Mesothelial cell of epicardium (in vitro differentiated cells): ENCODE data around the gene ACADL. TPM values are rescaled to one million over a fixed set of nuclear protein-coding genes. Genes with fewer than 3 reads are reported as not detected.
"Not testable (repeated sequence)": the region's sequence is repeated elsewhere in the genome, so short reads cannot be mapped to it uniquely, and the experiment has no call there.

Experiments
- DNase-seq, 2 experiments: peaks; one replicate each; pipeline ENCODE4 v3.0.0; 2021; ENCODE audit warnings: low spot score in 2 of 2; ENCODE audit not compliant: unreplicated experiment in 2 of 2
- H3K27ac Mint-ChIP-seq: 2 replicates; pipeline ENCODE4 v1.8.0; 2021; ENCODE audit warnings: mixed read lengths
- H3K27me3 Mint-ChIP-seq: 2 replicates; pipeline ENCODE4 v1.8.0; 2021; ENCODE audit warnings: low read depth, mixed read lengths
- H3K36me3 Mint-ChIP-seq: 2 replicates; pipeline ENCODE4 v1.8.0; 2021; ENCODE audit warnings: mixed read lengths
- H3K4me1 Mint-ChIP-seq: 2 replicates; pipeline ENCODE4 v1.8.0; 2021; ENCODE audit warnings: mixed read lengths
- H3K4me3 Mint-ChIP-seq: 2 replicates; pipeline ENCODE4 v1.8.0; 2021; ENCODE audit warnings: mild to moderate bottlenecking, moderate library complexity, mixed read lengths
- H3K9me3 Mint-ChIP-seq: 2 replicates; pipeline ENCODE4 v1.8.0; 2021; ENCODE audit warnings: mixed read lengths
- total RNA-seq: library from RNA; stranded (reverse); gene quantifications from 3 replicates; pipeline ENCODE4 v1.2.1, GENCODE V29; 2021
- TF ChIP-seq, protein P1 (sequence below): fragments of 200-600 bp; sonication (generic); IDR thresholded peaks from one replicate; pipeline ENCODE4 v1.5.0; 2021; ENCODE audit warnings: antibody characterized with exemption; ENCODE audit not compliant: unreplicated experiment

The ACADL gene
- total RNA-seq, 1 donor from 2014 or later, result 13.2 TPM

DNA sequence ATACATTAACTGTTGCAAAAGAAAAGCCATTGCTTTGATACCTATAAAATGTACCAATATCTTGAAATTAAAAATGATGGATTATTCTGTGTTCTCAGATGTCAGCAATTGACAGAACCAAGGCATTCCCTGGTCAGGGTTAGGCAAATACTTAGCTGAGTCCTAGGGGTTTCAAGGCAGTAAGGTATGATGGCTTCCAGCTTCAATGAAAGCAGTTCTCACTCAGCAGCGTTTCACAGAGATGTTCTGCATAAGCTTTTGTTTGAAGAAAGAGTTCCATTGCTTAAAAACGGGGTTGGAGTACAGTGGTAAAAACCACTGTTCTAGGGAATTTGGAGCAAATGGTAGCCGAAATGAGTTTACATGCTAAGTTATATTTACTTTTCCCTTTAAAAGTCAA, 37.1 kb downstream of the ACADL start:
- no peak overlapping the region for H3K4me3 Mint-ChIP-seq
- TF ChIP-seq, protein P1, sequence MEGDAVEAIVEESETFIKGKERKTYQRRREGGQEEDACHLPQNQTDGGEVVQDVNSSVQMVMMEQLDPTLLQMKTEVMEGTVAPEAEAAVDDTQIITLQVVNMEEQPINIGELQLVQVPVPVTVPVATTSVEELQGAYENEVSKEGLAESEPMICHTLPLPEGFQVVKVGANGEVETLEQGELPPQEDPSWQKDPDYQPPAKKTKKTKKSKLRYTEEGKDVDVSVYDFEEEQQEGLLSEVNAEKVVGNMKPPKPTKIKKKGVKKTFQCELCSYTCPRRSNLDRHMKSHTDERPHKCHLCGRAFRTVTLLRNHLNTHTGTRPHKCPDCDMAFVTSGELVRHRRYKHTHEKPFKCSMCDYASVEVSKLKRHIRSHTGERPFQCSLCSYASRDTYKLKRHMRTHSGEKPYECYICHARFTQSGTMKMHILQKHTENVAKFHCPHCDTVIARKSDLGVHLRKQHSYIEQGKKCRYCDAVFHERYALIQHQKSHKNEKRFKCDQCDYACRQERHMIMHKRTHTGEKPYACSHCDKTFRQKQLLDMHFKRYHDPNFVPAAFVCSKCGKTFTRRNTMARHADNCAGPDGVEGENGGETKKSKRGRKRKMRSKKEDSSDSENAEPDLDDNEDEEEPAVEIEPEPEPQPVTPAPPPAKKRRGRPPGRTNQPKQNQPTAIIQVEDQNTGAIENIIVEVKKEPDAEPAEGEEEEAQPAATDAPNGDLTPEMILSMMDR, result no peak
- no peak for DNase-seq
- peaks cover 35% of the 10 kb centered on the region for H3K36me3 Mint-ChIP-seq
- H3K27ac Mint-ChIP-seq, result no peak overlapping the region
- H3K9me3 Mint-ChIP-seq, result peaks cover 35% of the 10 kb centered on the region
- H3K27me3 Mint-ChIP-seq, result no peaks in the 10 kb centered on the region
- peaks cover 11% of the 10 kb centered on the region for H3K4me1 Mint-ChIP-seq

DNA sequence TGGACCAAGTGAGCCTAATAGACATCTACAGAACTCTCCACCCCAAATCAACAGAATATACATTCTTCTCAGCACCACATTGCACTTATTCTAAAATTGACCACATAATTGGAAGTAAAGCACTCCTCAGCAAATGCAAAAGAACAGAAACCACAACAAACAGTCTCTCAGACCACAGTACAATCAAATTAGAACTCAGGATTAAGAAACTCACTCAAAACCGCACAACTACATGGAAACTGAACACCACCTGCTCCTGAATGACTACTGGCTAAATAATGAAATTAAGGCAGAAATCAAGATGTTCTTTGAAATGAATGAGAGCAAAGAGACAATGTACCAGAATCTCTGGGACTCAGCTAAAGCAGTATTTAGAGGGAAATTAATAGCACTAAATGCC, 41.3 kb downstream of the ACADL start:
- Mint-ChIP-seq H3K4me1 (peaks cover 18% of the 10 kb centered on the region), H3K36me3 (peaks cover 45% of the 10 kb centered on the region), H3K9me3 (peaks cover 43% of the 10 kb centered on the region)
- not testable (repeated sequence) for H3K27ac Mint-ChIP-seq, DNase-seq, H3K27me3 Mint-ChIP-seq, H3K4me3 Mint-ChIP-seq

DNA sequence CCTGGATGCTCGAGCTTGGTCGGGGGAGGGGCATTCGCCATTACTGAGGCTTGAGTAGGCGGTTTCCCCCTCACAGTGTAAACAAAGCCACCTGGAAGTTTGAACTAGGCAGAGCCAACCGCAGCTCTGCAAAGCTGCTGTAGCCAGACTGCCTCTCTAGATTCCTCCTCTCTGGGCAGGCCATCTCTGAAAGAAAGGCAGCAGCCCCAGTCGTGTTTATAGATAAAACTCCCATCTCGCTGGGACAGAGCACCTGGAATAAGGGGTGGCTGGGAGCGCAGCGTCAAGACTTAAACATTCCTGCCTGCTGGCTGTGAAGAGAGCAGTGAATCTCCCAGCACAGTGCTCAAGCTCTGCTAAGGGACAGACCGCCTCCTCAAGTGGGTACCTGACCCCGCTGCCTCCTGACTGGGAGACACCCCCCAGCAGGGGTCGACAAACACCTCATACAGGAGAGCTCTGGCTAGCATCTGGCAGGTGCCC, 43.6 kb downstream of the ACADL start:
- not testable (repeated sequence) for DNase-seq, H3K27me3 Mint-ChIP-seq, H3K27ac Mint-ChIP-seq
- Mint-ChIP-seq H3K9me3 (peaks cover 42% of the 10 kb centered on the region), H3K4me3 (peak overlapping the region; percentile 7), H3K4me1 (peaks cover 11% of the 10 kb centered on the region), H3K36me3 (peaks cover 40% of the 10 kb centered on the region)

DNA sequence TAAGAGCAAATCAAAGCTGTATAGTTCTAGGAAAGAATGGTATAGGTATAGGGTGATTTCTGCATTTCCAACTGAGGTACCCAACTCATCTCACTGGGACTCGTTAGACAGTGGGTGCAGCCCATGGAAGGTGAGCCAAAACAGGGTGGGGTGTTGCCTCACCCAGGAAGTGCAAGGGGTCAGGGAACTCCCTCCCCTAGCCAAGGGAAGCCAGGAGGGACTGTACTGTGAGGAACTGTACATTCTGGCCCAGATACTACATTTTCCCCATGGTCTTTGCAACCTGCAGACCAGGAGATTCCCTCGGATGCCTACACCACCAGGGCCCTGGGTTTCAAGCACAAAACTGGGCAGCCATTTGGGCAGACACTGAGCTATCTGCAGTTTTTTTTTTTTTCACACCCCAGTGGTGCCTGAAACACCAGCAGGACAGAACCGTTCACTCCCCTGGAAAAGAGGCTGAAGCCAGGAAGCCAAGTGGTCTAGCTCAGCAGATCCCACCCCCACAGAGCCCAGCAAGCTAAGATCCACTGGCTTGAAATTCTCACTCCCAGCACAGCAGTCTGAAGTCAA, 44.1 kb downstream of the ACADL start:
- Mint-ChIP-seq H3K4me3 (peak overlapping the region; percentile 7), H3K36me3 (peaks cover 34% of the 10 kb centered on the region), H3K9me3 (peaks cover 37% of the 10 kb centered on the region), H3K4me1 (peaks cover 11% of the 10 kb centered on the region)
- not testable (repeated sequence) for DNase-seq, H3K27ac Mint-ChIP-seq, H3K27me3 Mint-ChIP-seq

DNA sequence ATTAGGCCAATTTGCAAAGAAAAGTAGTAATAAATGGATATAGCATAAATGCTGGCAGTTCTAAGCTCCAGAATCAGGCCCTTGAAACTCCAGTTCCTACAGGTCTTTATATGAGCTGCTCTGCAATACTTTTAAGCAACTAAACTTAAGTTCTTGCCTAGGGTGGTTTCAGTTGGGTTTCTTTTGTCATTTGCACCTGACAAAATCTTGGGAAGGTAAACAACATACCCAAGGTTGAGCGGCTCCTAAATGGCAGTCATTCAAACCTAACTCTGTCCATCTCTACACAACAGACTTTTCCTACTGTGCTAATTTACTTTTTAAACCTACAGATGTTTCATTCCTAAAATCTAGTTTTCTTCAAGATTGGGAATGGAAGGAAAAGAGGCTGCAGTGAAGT, 44.8 kb downstream of the ACADL start:
- Mint-ChIP-seq H3K36me3 (peaks cover 29% of the 10 kb centered on the region), H3K4me3 (no peak overlapping the region), H3K9me3 (peaks cover 31% of the 10 kb centered on the region), H3K27me3 (no peaks in the 10 kb centered on the region), H3K27ac (no peak overlapping the region), H3K4me1 (peaks cover 11% of the 10 kb centered on the region)
- no peak for DNase-seq
- TF ChIP-seq, protein P1, result no peak

DNA sequence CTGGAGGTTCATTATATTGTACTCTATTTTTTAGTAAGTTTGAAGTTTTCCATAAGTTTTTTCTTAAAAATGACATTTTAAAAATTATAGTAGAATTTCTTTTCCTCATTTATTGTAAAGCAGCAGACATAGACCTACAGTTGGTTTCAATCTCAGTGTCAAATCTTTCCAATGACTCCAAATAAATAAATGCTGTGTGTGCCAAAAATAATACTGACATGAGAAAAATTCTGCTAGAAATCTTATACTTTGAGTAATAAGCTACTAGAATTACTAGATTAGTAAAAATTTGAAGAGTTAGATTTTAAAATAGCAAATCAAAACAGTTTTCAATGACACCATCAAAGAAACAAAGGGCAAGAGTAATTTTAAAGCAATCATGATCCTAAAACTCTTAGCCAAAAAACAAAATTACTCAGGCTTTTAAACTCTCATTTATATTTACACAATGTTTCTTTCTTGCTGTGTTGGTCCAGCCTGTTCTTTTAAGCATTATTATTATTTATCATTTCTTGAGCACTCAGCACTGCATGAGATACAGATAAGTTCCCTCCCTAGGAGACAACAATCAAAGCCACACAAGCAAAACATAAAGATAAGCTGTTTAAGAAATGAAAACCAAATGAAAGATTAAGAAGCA, 45.8 kb downstream of the ACADL start:
- DNase-seq, result no peak
- TF ChIP-seq, protein P1, result no peak
- Mint-ChIP-seq H3K27me3 (no peaks in the 10 kb centered on the region), H3K36me3 (peaks cover 21% of the 10 kb centered on the region), H3K4me1 (peaks cover 11% of the 10 kb centered on the region), H3K4me3 (no peak overlapping the region), H3K27ac (no peak overlapping the region), H3K9me3 (peaks cover 21% of the 10 kb centered on the region)

DNA sequence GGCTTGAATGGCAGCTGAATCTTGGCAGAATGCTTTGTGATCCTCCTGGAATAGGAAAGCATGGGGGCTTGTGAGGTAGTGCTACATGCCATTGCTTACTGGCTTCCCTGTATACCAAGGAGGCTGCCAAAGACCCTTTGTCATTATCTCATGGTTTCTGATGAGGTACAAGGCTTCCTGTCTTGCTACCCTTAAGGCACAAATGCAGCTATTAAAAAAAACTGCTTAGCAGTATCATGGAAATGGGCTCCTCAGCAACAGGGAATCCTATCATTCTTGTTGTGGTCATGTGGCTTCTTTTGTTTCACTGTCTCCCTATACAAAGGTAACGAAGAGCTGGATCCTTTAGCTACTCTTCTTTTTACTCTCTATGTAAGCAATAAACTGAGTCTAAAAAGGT, 47.5 kb downstream of the ACADL start:
- Mint-ChIP-seq H3K4me1 (peaks cover 12% of the 10 kb centered on the region), H3K27me3 (no peaks in the 10 kb centered on the region), H3K27ac (no peak overlapping the region), H3K4me3 (no peak overlapping the region), H3K9me3 (peaks cover 5% of the 10 kb centered on the region), H3K36me3 (peaks cover 7% of the 10 kb centered on the region)
- TF ChIP-seq, protein P1, result no peak
- DNase-seq, result no peak

DNA sequence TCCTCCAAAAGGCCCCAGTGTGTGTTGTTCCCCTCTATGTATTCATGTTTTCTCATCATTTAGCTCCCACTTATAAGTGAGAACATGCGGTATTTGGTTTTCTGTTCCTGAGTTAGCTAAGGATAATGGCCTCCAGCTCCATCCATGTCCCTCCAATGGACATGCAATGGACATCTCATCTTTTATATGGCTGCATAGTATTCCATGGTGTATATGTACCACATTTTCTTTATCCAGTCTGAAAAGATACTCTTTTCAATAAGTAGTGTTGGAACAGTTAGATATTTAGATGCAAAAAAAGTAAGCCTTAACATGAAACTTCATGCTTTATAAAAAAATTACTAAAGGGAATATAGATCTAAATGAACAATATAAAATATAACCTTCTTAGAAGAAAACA, 48.1 kb downstream of the ACADL start:
- not testable (repeated sequence) for H3K27me3 Mint-ChIP-seq, DNase-seq, H3K27ac Mint-ChIP-seq, H3K36me3 Mint-ChIP-seq, H3K9me3 Mint-ChIP-seq, H3K4me3 Mint-ChIP-seq
- H3K4me1 Mint-ChIP-seq, result peaks cover 17% of the 10 kb centered on the region
